ENCODE results near the gene TMEM183A.

DNA sequence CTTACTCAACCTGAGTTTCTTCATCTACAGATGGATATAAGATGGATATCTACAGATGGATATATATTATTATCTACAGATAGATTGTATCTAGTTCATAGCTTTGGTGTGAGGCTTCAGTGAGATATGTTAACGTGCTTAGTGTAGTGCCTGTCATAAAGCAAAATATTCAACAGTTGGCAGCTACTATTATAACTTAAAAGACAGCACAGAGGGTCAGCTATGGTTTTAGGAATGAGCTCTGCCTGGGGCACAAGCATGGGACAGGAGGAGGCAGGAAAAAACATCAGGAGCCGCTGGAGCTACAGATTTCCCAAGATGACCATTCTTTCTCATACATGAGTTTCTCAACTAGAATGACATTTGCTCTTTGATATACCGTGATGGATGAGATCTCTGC, 38.8 kb upstream of the TMEM183A start:
- TF ChIP-seq POLR2A (IDR thresholded peaks at IDR 0.05) = no peak
- TF ChIP-seq, protein P1, sequence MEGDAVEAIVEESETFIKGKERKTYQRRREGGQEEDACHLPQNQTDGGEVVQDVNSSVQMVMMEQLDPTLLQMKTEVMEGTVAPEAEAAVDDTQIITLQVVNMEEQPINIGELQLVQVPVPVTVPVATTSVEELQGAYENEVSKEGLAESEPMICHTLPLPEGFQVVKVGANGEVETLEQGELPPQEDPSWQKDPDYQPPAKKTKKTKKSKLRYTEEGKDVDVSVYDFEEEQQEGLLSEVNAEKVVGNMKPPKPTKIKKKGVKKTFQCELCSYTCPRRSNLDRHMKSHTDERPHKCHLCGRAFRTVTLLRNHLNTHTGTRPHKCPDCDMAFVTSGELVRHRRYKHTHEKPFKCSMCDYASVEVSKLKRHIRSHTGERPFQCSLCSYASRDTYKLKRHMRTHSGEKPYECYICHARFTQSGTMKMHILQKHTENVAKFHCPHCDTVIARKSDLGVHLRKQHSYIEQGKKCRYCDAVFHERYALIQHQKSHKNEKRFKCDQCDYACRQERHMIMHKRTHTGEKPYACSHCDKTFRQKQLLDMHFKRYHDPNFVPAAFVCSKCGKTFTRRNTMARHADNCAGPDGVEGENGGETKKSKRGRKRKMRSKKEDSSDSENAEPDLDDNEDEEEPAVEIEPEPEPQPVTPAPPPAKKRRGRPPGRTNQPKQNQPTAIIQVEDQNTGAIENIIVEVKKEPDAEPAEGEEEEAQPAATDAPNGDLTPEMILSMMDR (IDR thresholded peaks at IDR 0.05) = no peak

Measured in lower leg skin (tissue), 3 donors.